ENCODE measurements around the gene RRP9.

RRP9 gene

DNA sequence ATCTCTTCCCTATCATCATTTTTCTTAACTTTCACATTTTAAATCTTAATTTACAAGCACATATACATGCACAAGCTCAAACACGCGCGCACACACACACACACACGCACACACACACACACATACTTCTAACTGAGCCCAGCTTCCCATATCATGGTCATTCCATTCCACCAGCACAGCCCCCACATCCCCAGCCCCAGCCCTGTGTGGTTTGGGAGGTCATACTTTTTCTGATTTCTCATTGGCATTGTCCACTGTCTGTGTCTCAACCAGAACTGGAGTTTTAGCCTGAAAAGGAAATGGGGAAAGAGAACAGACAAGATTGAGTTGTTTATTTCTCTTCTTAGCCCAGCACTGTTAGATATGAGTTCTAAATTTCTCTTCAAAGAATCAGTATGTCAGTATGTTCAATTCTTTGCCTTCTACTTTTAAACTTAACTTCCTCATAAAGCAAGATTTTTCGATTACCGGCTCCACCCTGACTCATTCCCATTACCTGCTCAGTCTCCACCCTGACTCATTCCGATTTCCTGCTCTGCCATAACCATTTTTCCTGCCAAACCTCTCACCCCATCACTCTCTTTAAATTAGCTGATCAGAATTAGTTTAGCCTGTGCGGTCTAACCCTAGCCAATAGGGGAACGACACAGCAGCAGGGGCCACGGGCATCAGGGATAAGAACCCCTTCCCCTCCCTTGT lies 44.9 kb downstream of the RRP9 start:
- DNase-seq, result no peak

GRCh38 chr3:51894939-51895338 lies 46.8 kb downstream of the RRP9 start:
- DNase-seq, result no peak

- no peak for DNase-seq
These were observed 47.3 kb downstream of the RRP9 start for GRCh38 chr3:51894391-51894790.

DNA sequence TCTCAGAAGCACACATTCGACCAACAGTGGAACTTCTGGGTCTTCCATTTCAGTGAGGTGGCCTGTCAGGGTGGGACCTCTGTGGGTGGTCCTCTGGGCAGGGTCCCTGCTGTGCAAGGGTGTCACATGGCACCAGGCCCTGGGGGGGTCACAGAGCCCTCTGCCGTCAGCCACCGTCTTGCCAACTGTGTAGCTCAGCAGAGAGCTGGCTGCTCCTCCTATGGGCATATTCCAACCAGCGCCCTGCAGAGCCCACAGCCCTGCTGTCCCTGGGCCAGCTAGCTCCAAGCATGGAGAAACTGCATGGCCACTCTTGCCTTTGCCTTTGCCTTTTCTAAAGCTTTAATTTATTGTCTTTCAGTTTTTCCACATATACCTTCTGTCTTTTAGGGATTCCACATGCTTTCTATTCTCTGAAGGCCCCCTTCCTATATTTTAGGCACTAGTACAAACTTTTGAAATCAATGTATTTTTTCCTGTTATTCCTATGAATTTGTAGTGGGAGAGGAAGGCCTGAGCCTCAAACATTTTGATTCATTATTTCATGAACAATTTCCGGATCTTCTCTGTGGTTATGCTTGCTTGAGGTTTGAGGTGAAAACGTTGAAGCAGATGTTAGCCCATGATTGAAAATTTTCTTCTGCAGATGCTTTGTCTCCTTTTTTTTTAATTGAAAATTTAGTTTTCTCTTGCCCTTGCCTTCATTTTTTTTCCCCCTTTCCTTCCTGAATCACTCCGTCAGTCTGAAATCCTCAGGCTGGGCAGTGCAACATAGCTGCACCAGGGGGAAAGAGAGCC lies 50.3 kb downstream of the RRP9 start:
- no peak for DNase-seq

GRCh38 chr3:51888463-51889105 lies 53.1 kb downstream of the RRP9 start:
- no peak for DNase-seq

- DNase-seq, result no peak
These were observed 54.1 kb downstream of the RRP9 start for GRCh38 chr3:51887620-51888019.

- DNase-seq, result no peak
These were observed 55.3 kb downstream of the RRP9 start for GRCh38 chr3:51886447-51886846.
